Measurements from ENCODE around the gene PLSCR1. TPM values are rescaled to one million over a fixed set of nuclear protein-coding genes. Genes with fewer than 3 reads are reported as not detected.
A peak's percentile ranks its signal among the peaks of the same experiment; 100 is the strongest.

Gene PLSCR1
- total RNA-seq, 4 donors from 2014 or later: 37.1 to 190 (median 88.7) TPM

- peaks cover 0 to 19% (median 0%) of the 10 kb centered on the region in 3 donors for H3K4me1 ChIP-seq
- H3K4me3 ChIP-seq: no peak overlapping the region
- no peaks in the 10 kb centered on the region for H3K36me3 ChIP-seq
- H3K27me3 ChIP-seq: no peaks in the 10 kb centered on the region
- TF ChIP-seq POLR2AphosphoS5 (IDR thresholded peaks at IDR 0.05) (no peak), EP300 (IDR thresholded peaks at IDR 0.05) (no peak), CTCF (IDR thresholded peaks at IDR 0.05) (no peak), POLR2A (IDR thresholded peaks at IDR 0.05) (no peak)
- WGBS, 2 donors (ENCODE audit: low coverage in 1 of 2): 89% methylated on average over 5 to 8 of the region's 9 CpGs
- no peak for ATAC-seq
- H3K27ac ChIP-seq: no peak overlapping the region
- H3K9me3 ChIP-seq: no peaks in the 10 kb centered on the region
Observed at GRCh38 chr3:146470425-146470990, 73.9 kb downstream of the PLSCR1 start.

- Histone ChIP-seq H3K27me3 (no peaks in the 10 kb centered on the region), H3K4me1 (peaks cover 0 to 19% (median 0%) of the 10 kb centered on the region in 3 donors), H3K4me3 (peak within 1 kb of the TSS; percentile 55 to 80), H3K9me3 (no peaks in the 10 kb centered on the region), H3K36me3 (no peaks in the 10 kb centered on the region), H3K27ac (peak within 1 kb of the TSS; percentile 39 to 85 (median 75))
- 0 to 5% methylated on average over 1 to 4 of the region's 51 CpGs for WGBS, 2 donors (ENCODE audit: low coverage in 1 of 2)
- ATAC-seq: peak; percentile 84
- TF ChIP-seq POLR2AphosphoS5 (IDR thresholded peaks at IDR 0.05) (peak; percentile 61), POLR2A (IDR thresholded peaks at IDR 0.05) (peak in 1 of 2 donors; percentile 23), EP300 (IDR thresholded peaks at IDR 0.05) (no peak), CTCF (IDR thresholded peaks at IDR 0.05) (no peak)
Observed at GRCh38 chr3:146469150-146470017, 75.0 kb downstream of the PLSCR1 start, which contains the start of gene PLSCR2. PLSCR2 (minus strand) TSS chr3:146469561; CDS start chr3:146459904, 9,657 bp downstream.

GRCh38 chr3:146468671-146469149, 75.7 kb downstream of the PLSCR1 start:
- Histone ChIP-seq H3K27me3 (no peaks in the 10 kb centered on the region), H3K4me3 (peak overlapping the region in 1 of 2 donors; percentile 55), H3K4me1 (peaks cover 0 to 19% (median 0%) of the 10 kb centered on the region in 3 donors), H3K27ac (peak overlapping the region; percentile 0 to 85 (median 75)), H3K36me3 (no peaks in the 10 kb centered on the region), H3K9me3 (no peaks in the 10 kb centered on the region)
- ATAC-seq: peak; percentile 8
- WGBS, 2 donors (ENCODE audit: low coverage in 1 of 2): 43 to 61% methylated on average over 7 to 10 of the region's 10 CpGs
- TF ChIP-seq EP300 (IDR thresholded peaks at IDR 0.05) (no peak), POLR2AphosphoS5 (IDR thresholded peaks at IDR 0.05) (no peak), POLR2A (IDR thresholded peaks at IDR 0.05) (no peak), CTCF (IDR thresholded peaks at IDR 0.05) (no peak)

GRCh38 chr3:146468234-146468633, 76.2 kb downstream of the PLSCR1 start:
- no peak for ATAC-seq
- H3K27ac ChIP-seq: peak overlapping the region in 3 of 4 donors; percentile 68 to 85 (median 82)
- WGBS, 2 donors (ENCODE audit: low coverage in 1 of 2): 6 to 10% methylated on average over 2 to 3 of the region's 4 CpGs

More at GRCh38 chr3:146468234-146468633, 76.2 kb downstream of the PLSCR1 start:
- peak; percentile 32 for TF ChIP-seq POLR2AphosphoS5 (IDR thresholded peaks at IDR 0.05)
- no peak for TF ChIP-seq POLR2A (IDR thresholded peaks at IDR 0.05)
- TF ChIP-seq CTCF (IDR thresholded peaks at IDR 0.05): no peak
- H3K4me3 ChIP-seq: no peak overlapping the region
- peaks cover 0 to 19% (median 0%) of the 10 kb centered on the region in 3 donors for H3K4me1 ChIP-seq
- no peaks in the 10 kb centered on the region for H3K9me3 ChIP-seq
- no peaks in the 10 kb centered on the region for H3K36me3 ChIP-seq
- no peaks in the 10 kb centered on the region for H3K27me3 ChIP-seq
